ENCODE data around the gene SUFU.

SUFU gene

GRCh38 chr10:102613785-102614184, 110.0 kb downstream of the SUFU start:
- Histone ChIP-seq H3K4me3 (ENCODE audit: insufficient read depth, low read depth, low read length, poor library complexity, severe bottlenecking) (no peak overlapping the region), H3K36me3 (ENCODE audit: control insufficient read depth, insufficient read depth, low read length) (peaks cover 34% of the 10 kb centered on the region), H3K9me3 (ENCODE audit: control insufficient read depth, low read length) (no peaks in the 10 kb centered on the region), H3K27me3 (replicated peaks; ENCODE audit: control insufficient read depth, insufficient read depth, low read length, poor library complexity, severe bottlenecking) (no peaks in the 10 kb centered on the region), H3K27ac (ENCODE audit: insufficient read depth, low read length, poor library complexity, severe bottlenecking) (peak overlapping the region; percentile 83), H3K4me1 (ENCODE audit: control insufficient read depth, insufficient read depth, low read length, poor library complexity, severe bottlenecking) (peaks cover 31% of the 10 kb centered on the region)
- DNase-seq = no peak

- H3K36me3 ChIP-seq (ENCODE audit: control insufficient read depth, insufficient read depth, low read length) = peaks cover 37% of the 10 kb centered on the region
- H3K9me3 ChIP-seq (ENCODE audit: control insufficient read depth, low read length) = no peaks in the 10 kb centered on the region
- peaks cover 31% of the 10 kb centered on the region for H3K4me1 ChIP-seq (ENCODE audit: control insufficient read depth, insufficient read depth, low read length, poor library complexity, severe bottlenecking)
- H3K4me3 ChIP-seq (ENCODE audit: insufficient read depth, low read depth, low read length, poor library complexity, severe bottlenecking) = no peak overlapping the region
- H3K27me3 ChIP-seq (replicated peaks; ENCODE audit: control insufficient read depth, insufficient read depth, low read length, poor library complexity, severe bottlenecking) = no peaks in the 10 kb centered on the region
- DNase-seq = no peak
- no peak overlapping the region for H3K27ac ChIP-seq (ENCODE audit: insufficient read depth, low read length, poor library complexity, severe bottlenecking)
Measured at GRCh38 chr10:102614888-102615287, 111.1 kb downstream of the SUFU start.

- peaks cover 31% of the 10 kb centered on the region for H3K4me1 ChIP-seq (ENCODE audit: control insufficient read depth, insufficient read depth, low read length, poor library complexity, severe bottlenecking)
- H3K36me3 ChIP-seq (ENCODE audit: control insufficient read depth, insufficient read depth, low read length) = peaks cover 40% of the 10 kb centered on the region
- H3K9me3 ChIP-seq (ENCODE audit: control insufficient read depth, low read length) = no peaks in the 10 kb centered on the region
- no peaks in the 10 kb centered on the region for H3K27me3 ChIP-seq (replicated peaks; ENCODE audit: control insufficient read depth, insufficient read depth, low read length, poor library complexity, severe bottlenecking)
- DNase-seq = no peak
- H3K4me3 ChIP-seq (ENCODE audit: insufficient read depth, low read depth, low read length, poor library complexity, severe bottlenecking) = no peak overlapping the region
- no peak overlapping the region for H3K27ac ChIP-seq (ENCODE audit: insufficient read depth, low read length, poor library complexity, severe bottlenecking)
Measured at GRCh38 chr10:102615361-102615760, 111.6 kb downstream of the SUFU start.

DNA sequence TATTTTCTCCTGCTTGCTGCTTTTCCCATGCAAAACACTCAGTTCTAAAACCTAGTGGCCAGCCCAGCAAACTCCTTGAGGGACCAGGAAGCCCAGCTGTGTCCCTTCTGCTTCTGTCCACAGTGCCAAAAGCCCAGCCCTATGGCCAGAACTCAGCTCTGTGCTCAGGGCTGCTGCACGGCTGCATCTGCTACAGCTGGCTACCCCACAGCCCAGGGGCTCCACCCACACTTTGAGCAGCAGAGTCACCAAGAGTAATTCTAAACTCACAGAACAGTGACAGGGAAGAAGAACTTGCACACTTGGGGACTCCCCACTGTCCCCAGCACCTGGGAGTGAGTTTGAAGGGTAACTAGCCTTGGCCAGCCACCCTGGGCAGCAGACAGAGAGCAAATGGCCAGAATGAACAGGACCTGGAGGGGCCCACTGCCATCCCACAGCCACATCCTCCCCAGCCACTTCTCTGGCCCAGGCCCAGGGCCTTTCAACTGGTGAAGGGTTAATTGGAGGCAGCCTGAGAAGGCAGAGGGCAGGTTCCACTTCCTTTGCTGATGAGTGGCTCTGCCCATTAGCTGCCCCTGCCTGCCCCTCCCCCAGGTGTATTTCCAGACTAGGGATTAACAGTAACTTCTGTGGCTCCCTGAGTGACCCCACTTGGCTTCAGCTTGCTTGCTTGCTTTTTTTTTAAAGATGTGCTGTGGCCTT, 112.4 kb downstream of the SUFU start:
- H3K36me3 ChIP-seq (ENCODE audit: control insufficient read depth, insufficient read depth, low read length) = peaks cover 45% of the 10 kb centered on the region
- no peak for DNase-seq
- H3K27ac ChIP-seq (ENCODE audit: insufficient read depth, low read length, poor library complexity, severe bottlenecking) = no peak overlapping the region
- no peaks in the 10 kb centered on the region for H3K9me3 ChIP-seq (ENCODE audit: control insufficient read depth, low read length)
- no peaks in the 10 kb centered on the region for H3K27me3 ChIP-seq (replicated peaks; ENCODE audit: control insufficient read depth, insufficient read depth, low read length, poor library complexity, severe bottlenecking)
- no peak overlapping the region for H3K4me3 ChIP-seq (ENCODE audit: insufficient read depth, low read depth, low read length, poor library complexity, severe bottlenecking)
- peaks cover 24% of the 10 kb centered on the region for H3K4me1 ChIP-seq (ENCODE audit: control insufficient read depth, insufficient read depth, low read length, poor library complexity, severe bottlenecking)

GRCh38 chr10:102617041-102617440, 113.3 kb downstream of the SUFU start:
- peaks cover 45% of the 10 kb centered on the region for H3K36me3 ChIP-seq (ENCODE audit: control insufficient read depth, insufficient read depth, low read length)
- H3K4me3 ChIP-seq (ENCODE audit: insufficient read depth, low read depth, low read length, poor library complexity, severe bottlenecking) = no peak overlapping the region
- H3K27ac ChIP-seq (ENCODE audit: insufficient read depth, low read length, poor library complexity, severe bottlenecking) = no peak overlapping the region
- no peaks in the 10 kb centered on the region for H3K9me3 ChIP-seq (ENCODE audit: control insufficient read depth, low read length)
- no peaks in the 10 kb centered on the region for H3K27me3 ChIP-seq (replicated peaks; ENCODE audit: control insufficient read depth, insufficient read depth, low read length, poor library complexity, severe bottlenecking)
- DNase-seq = no peak
- H3K4me1 ChIP-seq (ENCODE audit: control insufficient read depth, insufficient read depth, low read length, poor library complexity, severe bottlenecking) = peaks cover 17% of the 10 kb centered on the region

- Histone ChIP-seq H3K27ac (ENCODE audit: insufficient read depth, low read length, poor library complexity, severe bottlenecking) (no peak overlapping the region), H3K27me3 (replicated peaks; ENCODE audit: control insufficient read depth, insufficient read depth, low read length, poor library complexity, severe bottlenecking) (no peaks in the 10 kb centered on the region), H3K36me3 (ENCODE audit: control insufficient read depth, insufficient read depth, low read length) (peaks cover 45% of the 10 kb centered on the region), H3K9me3 (ENCODE audit: control insufficient read depth, low read length) (no peaks in the 10 kb centered on the region), H3K4me3 (ENCODE audit: insufficient read depth, low read depth, low read length, poor library complexity, severe bottlenecking) (no peak overlapping the region), H3K4me1 (ENCODE audit: control insufficient read depth, insufficient read depth, low read length, poor library complexity, severe bottlenecking) (peaks cover 10% of the 10 kb centered on the region)
- DNase-seq = no peak
Measured at GRCh38 chr10:102617816-102618215, 114.0 kb downstream of the SUFU start.

GRCh38 chr10:102619281-102619981, 115.7 kb downstream of the SUFU start:
- Histone ChIP-seq H3K27ac (ENCODE audit: insufficient read depth, low read length, poor library complexity, severe bottlenecking) (no peak overlapping the region), H3K9me3 (ENCODE audit: control insufficient read depth, low read length) (no peaks in the 10 kb centered on the region), H3K36me3 (ENCODE audit: control insufficient read depth, insufficient read depth, low read length) (peaks cover 45% of the 10 kb centered on the region), H3K27me3 (replicated peaks; ENCODE audit: control insufficient read depth, insufficient read depth, low read length, poor library complexity, severe bottlenecking) (no peaks in the 10 kb centered on the region), H3K4me1 (ENCODE audit: control insufficient read depth, insufficient read depth, low read length, poor library complexity, severe bottlenecking) (no peaks in the 10 kb centered on the region), H3K4me3 (ENCODE audit: insufficient read depth, low read depth, low read length, poor library complexity, severe bottlenecking) (no peak overlapping the region)
- DNase-seq = no peak

GRCh38 chr10:102620138-102620590, 116.4 kb downstream of the SUFU start:
- Histone ChIP-seq H3K27ac (ENCODE audit: insufficient read depth, low read length, poor library complexity, severe bottlenecking) (no peak overlapping the region), H3K9me3 (ENCODE audit: control insufficient read depth, low read length) (no peaks in the 10 kb centered on the region), H3K4me3 (ENCODE audit: insufficient read depth, low read depth, low read length, poor library complexity, severe bottlenecking) (no peak overlapping the region), H3K36me3 (ENCODE audit: control insufficient read depth, insufficient read depth, low read length) (peaks cover 43% of the 10 kb centered on the region), H3K27me3 (replicated peaks; ENCODE audit: control insufficient read depth, insufficient read depth, low read length, poor library complexity, severe bottlenecking) (no peaks in the 10 kb centered on the region), H3K4me1 (ENCODE audit: control insufficient read depth, insufficient read depth, low read length, poor library complexity, severe bottlenecking) (no peaks in the 10 kb centered on the region)
- DNase-seq = no peak

- H3K27me3 ChIP-seq (replicated peaks; ENCODE audit: control insufficient read depth, insufficient read depth, low read length, poor library complexity, severe bottlenecking) = no peaks in the 10 kb centered on the region
- no peak for DNase-seq
- no peak overlapping the region for H3K27ac ChIP-seq (ENCODE audit: insufficient read depth, low read length, poor library complexity, severe bottlenecking)
- no peaks in the 10 kb centered on the region for H3K4me1 ChIP-seq (ENCODE audit: control insufficient read depth, insufficient read depth, low read length, poor library complexity, severe bottlenecking)
- H3K36me3 ChIP-seq (ENCODE audit: control insufficient read depth, insufficient read depth, low read length) = peaks cover 36% of the 10 kb centered on the region
- H3K4me3 ChIP-seq (ENCODE audit: insufficient read depth, low read depth, low read length, poor library complexity, severe bottlenecking) = no peak overlapping the region
- no peaks in the 10 kb centered on the region for H3K9me3 ChIP-seq (ENCODE audit: control insufficient read depth, low read length)
Measured at GRCh38 chr10:102620591-102621442, 117.0 kb downstream of the SUFU start.
